Inflammatory macrophage (primary cell): ENCODE measurements around the gene SV2C.

Experiments used
- DNase-seq, 2 donors: peaks; one replicate each; pipeline ENCODE4 v3.0.0-alpha.2; 2020 to 2022

Gene SV2C

GRCh38 chr5:76165029-76165428, 81.8 kb downstream of the SV2C start:
- no peak for DNase-seq

GRCh38 chr5:76165711-76166374, 82.7 kb downstream of the SV2C start:
- no peak for DNase-seq

- no peak for DNase-seq
Observed at GRCh38 chr5:76166886-76167576, 83.8 kb downstream of the SV2C start.

GRCh38 chr5:76169146-76169905, 86.1 kb downstream of the SV2C start:
- no peak for DNase-seq

GRCh38 chr5:76174101-76174500, 90.9 kb downstream of the SV2C start:
- DNase-seq = no peak

GRCh38 chr5:76175051-76175666, 92.0 kb downstream of the SV2C start:
- DNase-seq = peak; percentile 39 to 52

- peak; percentile 10 to 38 for DNase-seq
Observed at GRCh38 chr5:76175821-76176403, 92.7 kb downstream of the SV2C start.

GRCh38 chr5:76177978-76178377, 94.8 kb downstream of the SV2C start:
- DNase-seq = no peak

GRCh38 chr5:76178913-76179312, 95.7 kb downstream of the SV2C start:
- no peak for DNase-seq

- peak; percentile 54 to 82 for DNase-seq
Observed at GRCh38 chr5:76180814-76181805, 97.9 kb downstream of the SV2C start.

- DNase-seq = no peak
Observed at GRCh38 chr5:76187386-76187785, 104.2 kb downstream of the SV2C start.

GRCh38 chr5:76190356-76190755, 107.2 kb downstream of the SV2C start:
- no peak for DNase-seq

- DNase-seq = no peak
Observed at GRCh38 chr5:76192837-76193236, 109.7 kb downstream of the SV2C start.

- no peak for DNase-seq
Observed at GRCh38 chr5:76193635-76194034, 110.5 kb downstream of the SV2C start.

GRCh38 chr5:76194340-76194739, 111.2 kb downstream of the SV2C start:
- no peak for DNase-seq

- no peak for DNase-seq
Observed at GRCh38 chr5:76196457-76196856, 113.3 kb downstream of the SV2C start.

GRCh38 chr5:76196886-76197489, 113.8 kb downstream of the SV2C start:
- no peak for DNase-seq

- no peak for DNase-seq
Observed at GRCh38 chr5:76197726-76198125, 114.5 kb downstream of the SV2C start.

GRCh38 chr5:76199336-76200318, 116.4 kb downstream of the SV2C start:
- peak; percentile 49 to 59 for DNase-seq

- DNase-seq = peak; percentile 29 to 55
Observed at GRCh38 chr5:76202182-76202581, 119.0 kb downstream of the SV2C start.
